Fibroblast of peridontal ligament (primary cell): ENCODE results near the gene CFAP20.

Experiments
- DNase-seq: peaks from one replicate; pipeline ENCODE4 v3.0.0-alpha.2; 2010; ENCODE audit errors: extremely low read depth

Gene CFAP20

DNA sequence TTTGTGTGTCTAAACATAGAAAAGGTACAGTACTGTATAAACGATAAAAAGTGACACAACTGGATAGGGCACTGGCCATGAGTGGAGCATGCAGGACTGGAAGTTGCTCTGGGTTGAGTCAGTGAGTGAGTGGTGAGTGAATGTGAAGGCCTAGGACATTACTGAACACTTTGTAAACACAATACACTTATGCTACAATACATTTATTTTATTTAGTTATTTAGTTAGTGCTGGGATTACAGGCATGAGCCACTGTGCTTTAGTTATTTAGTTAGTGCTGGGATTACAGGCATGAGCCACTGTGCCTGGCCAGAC lies 4.6 kb downstream of the CFAP20 start:
- DNase-seq, result peak; percentile 36

DNA sequence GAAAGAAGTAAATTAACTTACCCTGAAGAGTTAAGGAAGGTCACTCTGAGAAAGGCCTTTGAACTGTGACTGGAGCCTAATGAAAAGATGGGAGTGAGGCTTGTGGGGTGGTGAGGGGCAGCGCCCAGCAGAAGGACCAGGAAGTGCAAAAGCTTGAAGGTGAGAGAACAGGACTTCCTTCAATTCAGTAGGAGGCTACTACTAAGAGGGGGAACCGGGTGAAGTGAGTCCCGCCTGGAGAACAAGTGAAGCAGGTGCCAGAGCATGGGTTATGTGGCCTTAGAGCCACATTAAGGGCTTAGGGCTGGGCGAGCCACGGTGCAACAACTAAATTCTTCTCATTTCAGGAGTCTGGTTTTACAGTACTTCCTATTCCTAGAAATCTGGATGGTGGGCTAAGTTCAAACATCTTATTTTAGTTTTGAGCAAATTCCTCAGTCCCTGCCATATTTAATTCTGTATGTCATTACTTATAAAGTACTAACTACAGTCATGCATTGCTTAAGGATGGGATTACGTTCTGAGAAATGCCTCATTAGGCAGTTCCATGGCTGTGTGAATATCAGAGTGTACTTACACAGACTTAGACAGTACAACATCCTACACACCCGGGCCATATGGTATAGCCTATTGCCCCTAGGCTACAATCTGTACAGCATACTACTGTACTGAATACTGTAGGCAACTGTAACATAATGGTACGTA lies 5.1 kb downstream of the CFAP20 start:
- DNase-seq, result no peak

- no peak for DNase-seq
Observed at GRCh38 chr16:58121132-58121531, 8.0 kb downstream of the CFAP20 start.

- DNase-seq, result no peak
Observed at GRCh38 chr16:58120234-58120633, 8.9 kb downstream of the CFAP20 start.

DNA sequence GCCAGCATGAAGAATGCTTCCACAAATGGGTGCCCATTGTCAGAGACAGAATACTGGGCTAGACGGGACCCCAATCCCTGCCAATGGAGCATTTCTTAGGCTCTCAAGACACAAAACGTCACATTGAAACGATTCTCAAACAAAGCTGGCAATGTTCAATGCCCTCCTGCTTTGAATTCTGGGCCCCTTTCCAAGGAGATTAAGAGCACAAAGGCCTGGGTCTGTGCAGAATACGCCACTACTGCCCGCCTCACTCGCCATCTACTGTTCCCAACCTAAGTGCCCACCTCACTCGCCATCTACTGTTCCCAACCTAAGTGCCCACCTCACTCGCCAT lies 9.7 kb downstream of the CFAP20 start:
- DNase-seq, result no peak

DNA sequence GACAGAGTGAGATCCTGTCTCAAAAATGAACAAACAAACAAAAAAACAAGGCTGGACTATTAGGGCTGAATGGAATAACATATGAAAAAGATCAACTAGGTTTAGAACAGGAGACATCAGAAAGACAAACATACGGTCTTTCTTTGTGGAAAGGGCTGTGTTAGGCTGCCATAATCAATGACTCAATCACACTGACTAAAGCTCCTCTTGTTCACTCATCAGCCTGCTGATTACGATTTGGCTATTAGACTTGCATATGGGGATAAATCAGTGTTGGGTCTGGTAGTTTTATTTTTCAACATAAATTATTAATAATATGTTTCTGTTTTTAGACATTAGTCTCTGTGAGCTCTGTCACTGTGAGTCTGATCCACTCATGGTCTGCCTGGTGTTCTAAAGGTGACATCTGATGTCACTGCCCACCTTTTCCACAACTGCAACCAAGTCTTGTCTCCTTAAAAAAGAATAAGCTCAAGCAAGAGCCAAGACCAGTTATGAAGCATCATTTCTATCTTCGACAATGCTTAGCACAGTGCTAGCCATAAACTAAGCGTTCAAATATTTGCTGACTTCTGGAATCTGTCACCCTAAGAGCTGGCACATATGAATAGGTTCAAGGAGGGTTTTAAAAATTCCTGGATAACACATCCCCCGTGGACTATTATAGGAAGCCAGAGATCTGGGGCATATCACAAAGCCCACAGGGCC lies 10.2 kb downstream of the CFAP20 start:
- DNase-seq, result no peak

GRCh38 chr16:58116529-58116928 lies 12.7 kb downstream of the CFAP20 start:
- no peak for DNase-seq

DNA sequence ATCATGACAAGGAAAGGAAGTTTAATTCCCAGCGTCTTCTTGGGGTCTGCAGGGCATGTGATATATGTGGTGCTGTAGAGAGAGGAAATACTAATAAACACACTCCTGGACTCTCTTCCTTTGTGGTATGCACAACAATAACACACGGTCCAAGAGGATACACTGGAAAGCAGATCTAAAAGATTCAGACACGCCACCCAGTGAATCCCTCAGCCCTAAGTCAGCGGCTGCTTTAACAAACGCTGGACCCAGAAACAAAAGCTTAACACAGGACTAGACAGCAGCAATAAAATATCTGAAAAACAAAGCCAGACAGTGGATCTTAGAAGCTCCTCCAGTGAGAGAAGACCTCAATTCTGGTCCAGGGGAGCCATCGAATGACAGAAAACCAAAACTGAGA lies 13.1 kb downstream of the CFAP20 start:
- no peak for DNase-seq

DNA sequence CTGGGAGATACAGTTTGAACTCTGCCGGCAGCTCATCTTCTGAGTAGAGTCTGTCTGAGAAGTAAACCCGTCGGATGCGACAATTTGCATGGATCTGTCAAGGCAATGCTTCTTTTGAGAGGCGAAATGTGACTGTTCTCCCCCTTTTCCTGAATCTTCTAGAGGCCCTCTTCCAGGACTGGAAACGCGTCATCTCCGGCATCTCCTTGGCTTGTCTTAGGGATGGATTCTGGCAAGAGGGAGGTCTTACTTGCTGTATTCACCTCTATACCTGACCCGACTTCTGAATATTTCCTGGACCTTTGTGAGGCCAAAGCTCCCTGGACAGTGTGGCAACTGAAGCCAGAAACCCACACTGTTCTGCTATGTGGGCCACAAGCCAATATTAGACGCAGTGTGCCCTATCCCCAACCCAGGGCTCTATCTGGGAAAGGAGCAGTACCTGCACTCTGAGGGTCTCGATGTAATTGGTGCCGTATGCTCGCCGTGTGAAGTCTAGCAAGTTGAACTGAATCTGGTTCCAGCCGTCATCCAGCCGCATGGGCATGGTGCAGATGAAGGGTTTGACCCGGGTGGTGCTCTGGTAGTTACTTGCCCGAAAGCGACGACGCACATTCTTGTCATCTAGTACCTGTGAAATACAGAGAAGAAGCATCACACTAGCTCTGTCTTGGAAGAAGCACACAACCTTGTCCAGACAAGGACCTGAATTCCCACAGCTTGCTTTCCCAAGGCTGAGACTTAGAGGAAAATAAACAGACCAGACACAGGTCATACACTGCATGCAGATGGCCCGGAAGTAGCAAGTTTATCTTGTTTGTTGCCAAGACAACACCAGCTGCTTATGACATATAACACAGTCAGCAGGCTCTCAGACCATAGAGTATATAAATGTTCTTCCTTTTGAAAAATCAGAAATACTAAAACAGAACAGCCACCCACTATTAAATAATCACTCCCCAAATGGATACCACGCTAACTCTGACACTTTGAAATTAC lies 14.1 kb downstream of the CFAP20 start:
- no peak for DNase-seq

DNA sequence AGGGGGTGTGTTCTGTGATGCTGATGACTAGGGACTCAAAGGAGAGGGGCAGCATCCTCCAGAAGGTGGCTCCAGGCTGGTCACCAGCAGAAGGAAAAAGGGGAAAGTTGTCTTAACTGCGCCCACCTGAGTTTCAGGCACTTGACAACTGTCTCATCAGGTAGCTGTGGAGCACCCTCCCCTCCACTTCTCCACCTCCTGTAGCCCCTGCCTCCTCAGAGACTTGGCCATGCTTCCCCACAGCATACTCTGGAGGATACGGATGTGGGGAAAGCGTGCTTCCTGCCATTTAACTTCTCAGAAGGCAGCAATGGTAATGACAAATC lies 17.9 kb downstream of the CFAP20 start:
- DNase-seq, result no peak

DNA sequence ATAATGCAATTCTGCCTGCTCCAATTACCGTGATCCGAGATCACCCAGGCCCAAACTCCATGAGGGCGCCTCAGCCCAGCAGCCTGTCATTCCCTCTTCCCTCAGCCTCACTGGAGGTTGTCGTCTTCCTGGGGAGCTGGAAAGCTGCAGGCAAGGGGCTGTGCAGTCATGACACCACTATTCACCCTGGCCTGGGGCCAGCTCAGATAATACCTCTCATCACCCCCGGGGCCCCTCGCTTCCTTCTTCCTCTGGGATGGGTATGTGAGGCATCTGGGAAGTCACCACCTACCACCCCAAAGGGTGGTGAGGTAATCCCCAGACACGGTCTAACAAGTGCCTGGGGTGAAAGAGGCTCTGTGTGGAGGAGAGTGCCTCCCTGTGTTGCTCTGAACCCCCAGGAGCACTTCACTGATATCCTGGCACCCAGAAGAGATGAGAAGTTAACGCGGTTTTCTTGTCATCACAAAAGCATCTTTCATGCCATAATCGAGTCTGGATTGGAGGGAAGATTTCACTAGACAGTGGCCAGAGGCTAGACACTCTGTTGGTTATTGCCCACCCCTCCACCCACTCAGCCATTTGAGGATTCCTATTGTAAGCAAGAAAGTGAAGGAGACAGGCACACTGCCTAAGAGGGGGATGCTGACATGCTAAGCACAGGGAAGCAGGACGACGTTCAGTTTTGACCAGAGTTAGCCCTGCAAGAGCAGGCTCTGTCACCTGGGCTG lies 18.4 kb downstream of the CFAP20 start:
- DNase-seq, result no peak

DNA sequence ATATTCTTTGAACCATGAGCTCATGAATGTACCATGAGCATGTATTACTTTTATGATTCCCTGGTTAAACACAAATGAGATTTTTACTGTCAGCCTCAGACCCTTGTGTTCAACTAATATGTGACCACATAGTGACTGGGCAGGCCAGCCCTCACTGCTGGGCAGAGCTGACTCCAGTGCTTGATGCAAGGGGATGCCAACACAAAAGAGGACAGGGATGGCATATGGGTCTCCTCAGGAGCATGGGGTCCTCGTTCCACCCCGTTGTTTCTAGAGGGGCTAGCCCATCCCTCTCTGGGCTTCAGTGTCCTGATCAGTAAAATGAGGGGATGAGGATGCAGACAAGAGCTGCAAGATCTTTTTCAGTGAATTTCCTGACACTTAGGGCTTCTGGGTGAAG lies 19.3 kb downstream of the CFAP20 start:
- DNase-seq, result no peak

DNA sequence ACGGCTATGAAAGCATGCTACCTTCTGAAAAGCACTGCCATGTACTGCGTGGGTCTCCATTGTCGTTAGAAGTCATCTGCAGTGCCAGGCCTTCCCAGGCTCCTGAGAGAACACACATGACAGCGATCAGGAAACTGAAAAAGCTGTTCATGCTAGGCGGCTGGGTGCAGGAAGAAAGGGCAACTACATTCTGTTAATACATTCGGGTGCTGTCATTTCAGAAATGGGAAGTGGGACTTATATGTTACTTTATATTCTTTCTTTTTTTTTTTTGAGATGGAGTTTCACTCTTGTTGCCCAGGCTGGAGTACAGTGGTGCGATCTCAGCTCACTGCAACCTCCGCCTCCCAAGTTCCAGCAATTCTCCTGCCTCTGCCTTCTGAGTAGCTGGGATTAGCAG lies 19.9 kb downstream of the CFAP20 start:
- DNase-seq, result no peak

DNA sequence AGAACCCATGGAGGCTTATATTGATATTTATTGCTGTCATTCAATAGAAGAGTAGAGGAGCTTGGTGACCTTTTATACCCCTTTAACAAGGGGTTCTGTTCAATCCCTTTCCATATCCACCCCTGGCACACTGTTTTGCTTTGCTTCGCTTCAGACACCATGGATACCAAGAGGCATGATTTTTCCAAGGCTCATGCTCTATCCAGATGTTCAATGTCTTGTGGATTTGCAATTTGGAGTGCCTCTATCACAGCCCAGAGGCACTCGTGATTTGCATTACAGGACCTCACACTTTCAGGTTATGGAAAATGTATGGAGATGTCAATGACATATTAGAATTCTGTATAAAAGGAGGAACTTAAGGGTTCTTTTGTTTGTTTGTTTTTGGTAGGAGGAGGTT lies 21.5 kb downstream of the CFAP20 start:
- no peak for DNase-seq

GRCh38 chr16:58107228-58107627 lies 22.0 kb downstream of the CFAP20 start:
- DNase-seq, result no peak

DNA sequence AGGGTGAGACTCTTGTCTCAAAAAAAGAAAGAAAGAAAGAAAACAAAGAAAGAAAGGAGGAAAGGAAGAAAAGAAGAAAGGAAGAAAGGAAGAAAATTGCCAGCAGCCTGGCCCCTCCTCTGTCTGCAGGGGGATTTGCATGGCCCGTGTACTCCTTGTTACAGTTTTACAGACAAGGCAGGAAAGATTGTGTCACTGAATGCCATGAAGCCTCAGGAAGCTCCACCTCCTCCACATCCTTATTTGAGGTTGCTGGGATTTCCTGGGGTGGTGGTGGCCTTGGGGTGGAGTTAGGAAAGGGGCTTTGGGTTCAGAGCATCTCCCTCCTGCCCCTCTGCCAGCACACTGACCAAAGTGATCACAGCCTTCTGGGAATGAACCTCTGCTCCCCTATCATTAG lies 23.6 kb downstream of the CFAP20 start:
- DNase-seq, result no peak

DNA sequence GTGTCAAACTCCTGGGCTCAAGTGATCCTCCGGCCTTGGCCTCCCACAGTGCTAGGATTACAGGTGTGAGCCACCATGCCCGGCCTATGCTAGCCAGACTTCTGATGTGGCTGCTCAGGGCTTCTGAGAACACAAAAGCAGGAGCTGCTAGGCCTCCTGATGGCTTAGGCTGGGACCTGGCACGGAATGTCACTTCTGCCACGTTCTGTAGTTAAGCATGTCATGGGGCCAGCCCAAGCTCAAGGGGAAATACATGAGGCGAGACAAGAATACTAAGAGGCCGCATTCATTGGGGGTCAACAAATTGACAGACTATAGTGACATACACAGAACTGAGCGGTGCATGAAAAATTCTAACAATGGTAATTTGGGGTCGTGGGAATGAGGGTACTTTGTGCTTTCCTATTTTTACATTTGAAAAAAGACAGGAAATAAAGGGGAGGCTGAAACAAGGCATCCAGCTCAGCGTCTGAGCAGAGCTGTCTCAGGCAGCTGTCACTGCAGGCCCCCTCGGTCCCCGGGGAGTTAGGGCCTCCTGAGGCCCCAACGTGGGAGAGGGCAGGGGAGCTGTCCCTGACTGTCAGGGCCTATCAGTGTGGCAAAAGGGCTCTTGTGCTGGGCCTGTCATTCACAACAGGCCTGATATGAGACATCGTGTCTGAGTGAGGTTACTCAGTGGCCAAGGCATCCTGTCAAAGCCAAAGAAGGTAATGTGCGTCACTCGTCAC lies 26.4 kb downstream of the CFAP20 start:
- no peak for DNase-seq

DNA sequence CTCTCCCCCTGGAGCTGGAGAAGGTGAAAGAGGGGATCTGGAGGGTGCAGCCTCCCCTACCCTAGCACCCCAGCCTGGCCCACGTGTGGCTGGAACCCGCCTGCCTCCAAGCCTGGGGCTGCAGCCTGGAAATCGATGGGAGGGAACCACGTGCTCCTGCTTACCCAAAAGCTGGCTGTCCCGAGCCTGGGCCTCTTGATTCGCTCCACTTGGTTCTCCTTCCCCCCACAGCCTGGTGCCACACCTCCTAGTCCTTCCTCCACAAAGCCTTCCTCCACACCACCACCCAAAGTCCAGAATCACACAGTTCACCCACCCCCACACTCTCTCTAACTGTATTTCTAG lies 29.3 kb downstream of the CFAP20 start:
- no peak for DNase-seq

GRCh38 chr16:58099097-58099955 lies 29.9 kb downstream of the CFAP20 start:
- no peak for DNase-seq

- DNase-seq, result peak; percentile 21
Observed at GRCh38 chr16:58098207-58099096, 30.7 kb downstream of the CFAP20 start.
